ENCODE results near the gene DDX59. TPM values are rescaled to one million over a fixed set of nuclear protein-coding genes. Genes with fewer than 3 reads are reported as not detected.
A peak's percentile ranks its signal among the peaks of the same experiment; 100 is the strongest.

DDX59 gene
- total and polyA plus RNA-seq, 9 of the 15 experiments (the other 6 are each of a cell fraction or from before 2014, with no cell fraction given): 8.3 to 30.4 (median 19.8) TPM

DNA sequence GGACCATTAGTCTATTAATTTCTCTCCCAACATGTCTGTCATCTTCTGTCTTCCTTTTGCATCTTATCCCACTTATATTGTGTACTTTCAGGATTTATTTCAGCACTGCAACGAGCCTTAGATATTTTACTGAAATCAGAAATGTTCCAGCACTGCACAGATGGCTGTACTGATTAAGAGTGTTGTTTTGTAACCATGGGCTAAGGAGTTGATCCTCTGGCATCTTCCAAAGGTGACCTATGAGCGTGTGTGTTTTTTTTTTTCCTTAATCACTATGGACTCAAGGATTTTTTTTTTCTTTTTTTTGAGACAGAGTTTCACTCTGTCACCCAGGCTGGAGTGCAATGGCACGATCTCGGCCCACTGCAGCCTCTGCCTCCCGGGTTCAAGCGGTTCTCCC is 7.1 kb upstream of the DDX59 start (continued):
- TF ChIP-seq, protein P1, sequence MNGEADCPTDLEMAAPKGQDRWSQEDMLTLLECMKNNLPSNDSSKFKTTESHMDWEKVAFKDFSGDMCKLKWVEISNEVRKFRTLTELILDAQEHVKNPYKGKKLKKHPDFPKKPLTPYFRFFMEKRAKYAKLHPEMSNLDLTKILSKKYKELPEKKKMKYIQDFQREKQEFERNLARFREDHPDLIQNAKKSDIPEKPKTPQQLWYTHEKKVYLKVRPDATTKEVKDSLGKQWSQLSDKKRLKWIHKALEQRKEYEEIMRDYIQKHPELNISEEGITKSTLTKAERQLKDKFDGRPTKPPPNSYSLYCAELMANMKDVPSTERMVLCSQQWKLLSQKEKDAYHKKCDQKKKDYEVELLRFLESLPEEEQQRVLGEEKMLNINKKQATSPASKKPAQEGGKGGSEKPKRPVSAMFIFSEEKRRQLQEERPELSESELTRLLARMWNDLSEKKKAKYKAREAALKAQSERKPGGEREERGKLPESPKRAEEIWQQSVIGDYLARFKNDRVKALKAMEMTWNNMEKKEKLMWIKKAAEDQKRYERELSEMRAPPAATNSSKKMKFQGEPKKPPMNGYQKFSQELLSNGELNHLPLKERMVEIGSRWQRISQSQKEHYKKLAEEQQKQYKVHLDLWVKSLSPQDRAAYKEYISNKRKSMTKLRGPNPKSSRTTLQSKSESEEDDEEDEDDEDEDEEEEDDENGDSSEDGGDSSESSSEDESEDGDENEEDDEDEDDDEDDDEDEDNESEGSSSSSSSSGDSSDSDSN (IDR thresholded peaks at IDR 0.05; ENCODE audit: borderline replicate concordance in 1 of 2, low read depth in 2 of 2, low read length in 2 of 2): no peak
- TF ChIP-seq NBN (IDR thresholded peaks at IDR 0.05; ENCODE audit: low read depth): no peak
- no peak for TF ChIP-seq CCNT2 (IDR thresholded peaks at IDR 0.05; ENCODE audit: borderline replicate concordance, extremely low read depth, insufficient read length, low read depth, low read length)
- TF ChIP-seq SMARCE1 (IDR thresholded peaks at IDR 0.05): peak; percentile 23; the same call in 1 of the 2 replicates
- 0 out of 4 replicates have a peak, but pooled peaks of 1 of the 2 experiments have one; percentile 23 for TF ChIP-seq HDAC1 (IDR thresholded peaks at IDR 0.05)
- TF ChIP-seq SMARCA4 (IDR thresholded peaks at IDR 0.05): peak; percentile 40; the same call in 1 of the 2 replicates
- TF ChIP-seq ZNF384 (IDR thresholded peaks at IDR 0.05; ENCODE audit: low read depth, low read length): peak; percentile 64
- no peak for TF ChIP-seq ZNF586 (CRISPR knock-in tag; conservative IDR thresholded peaks at IDR 0.05)
- TF ChIP-seq, protein P2, sequence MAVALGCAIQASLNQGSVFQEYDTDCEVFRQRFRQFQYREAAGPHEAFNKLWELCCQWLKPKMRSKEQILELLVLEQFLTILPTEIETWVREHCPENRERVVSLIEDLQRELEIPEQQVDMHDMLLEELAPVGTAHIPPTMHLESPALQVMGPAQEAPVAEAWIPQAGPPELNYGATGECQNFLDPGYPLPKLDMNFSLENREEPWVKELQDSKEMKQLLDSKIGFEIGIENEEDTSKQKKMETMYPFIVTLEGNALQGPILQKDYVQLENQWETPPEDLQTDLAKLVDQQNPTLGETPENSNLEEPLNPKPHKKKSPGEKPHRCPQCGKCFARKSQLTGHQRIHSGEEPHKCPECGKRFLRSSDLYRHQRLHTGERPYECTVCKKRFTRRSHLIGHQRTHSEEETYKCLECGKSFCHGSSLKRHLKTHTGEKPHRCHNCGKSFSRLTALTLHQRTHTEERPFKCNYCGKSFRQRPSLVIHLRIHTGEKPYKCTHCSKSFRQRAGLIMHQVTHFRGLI (CRISPR knock-in tag; IDR thresholded peaks at IDR 0.05): no peak
- TF ChIP-seq SRSF9 (IDR thresholded peaks at IDR 0.05; ENCODE audit: borderline replicate concordance, low read depth, low read length): no peak
- 0 out of 2 replicates have a peak, but pooled peaks have one; percentile 52 for TF ChIP-seq FOXJ2 (tag; IDR thresholded peaks at IDR 0.05)
- TF ChIP-seq, protein P3, sequence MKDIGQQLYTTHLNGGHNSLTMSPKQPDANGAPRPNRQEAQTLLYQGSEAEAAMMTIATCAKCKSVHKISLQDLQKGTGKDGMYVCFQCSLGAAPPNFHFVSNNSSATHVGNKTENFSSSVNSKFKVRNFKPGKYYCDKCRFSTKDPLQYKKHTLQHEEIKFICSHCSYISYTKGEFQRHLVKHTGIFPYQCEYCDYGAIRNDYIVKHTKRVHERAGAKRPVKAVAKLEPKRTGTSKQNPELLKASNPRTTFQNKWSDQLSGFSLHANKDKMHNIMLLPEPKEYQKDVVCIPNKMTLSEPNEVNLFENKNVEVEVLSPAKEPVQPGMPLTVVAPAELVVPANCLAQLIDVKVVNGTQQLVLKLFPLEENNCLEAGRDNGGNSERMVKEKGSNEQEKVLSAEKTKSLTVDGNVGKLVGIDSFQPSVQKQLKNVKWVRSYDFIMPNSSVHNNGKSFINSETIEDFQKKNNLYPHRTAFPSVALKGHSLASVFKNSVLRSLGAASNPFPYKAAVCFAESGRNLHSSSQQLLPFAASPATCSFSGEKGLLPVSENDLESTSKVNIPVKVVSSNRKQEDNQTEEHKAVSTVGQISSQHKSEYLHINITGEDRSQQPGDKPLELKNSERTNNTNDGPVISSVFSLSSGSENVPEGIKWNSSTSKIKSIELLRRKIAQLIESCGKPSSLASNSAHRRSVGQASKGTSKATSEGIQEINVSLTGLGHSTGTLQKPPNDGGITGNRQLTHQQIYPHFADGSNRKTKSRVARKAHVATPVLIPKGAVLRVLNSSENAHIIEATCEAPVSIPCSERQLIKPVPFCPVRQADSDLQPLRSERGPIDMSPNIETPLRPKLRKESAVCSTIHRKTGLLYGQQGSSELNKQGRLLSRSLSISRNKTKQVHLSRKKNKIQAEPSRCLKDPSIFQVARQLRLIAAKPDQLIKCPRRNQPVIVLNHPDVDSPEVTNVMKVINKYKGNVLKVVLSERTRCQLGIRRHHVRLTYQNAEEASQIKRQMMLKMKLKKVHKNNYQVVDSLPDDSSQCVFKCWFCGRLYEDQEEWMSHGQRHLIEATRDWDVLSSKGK (CRISPR knock-in tag; IDR thresholded peaks at IDR 0.05): no peak
- TF ChIP-seq TEAD4 (IDR thresholded peaks at IDR 0.05; ENCODE audit: low read length): peak; percentile 67; the same call in 1 of the 2 replicates
- no peak for TF ChIP-seq TEAD4 (CRISPR knock-in tag; IDR thresholded peaks at IDR 0.05; ENCODE audit: borderline replicate concordance)
- TF ChIP-seq TBL1XR1 (IDR thresholded peaks at IDR 0.05; ENCODE audit: low read length in 2 of 2): no peak
- no peak for TF ChIP-seq MAFK (IDR thresholded peaks at IDR 0.05; ENCODE audit: low read length)
- TF ChIP-seq CHCHD3 (CRISPR knock-in tag; IDR thresholded peaks at IDR 0.05): no peak
- TF ChIP-seq RCOR1 (IDR thresholded peaks at IDR 0.05; ENCODE audit: borderline replicate concordance in 1 of 2, low read depth in 2 of 2, low read length in 2 of 2): peak in 1 of 2 experiments; percentile 30; a peak in 1 of 4 replicates
- TF ChIP-seq PHTF2 (CRISPR knock-in tag; IDR thresholded peaks at IDR 0.05): no peak
- peak; percentile 41; the same call in 1 of the 2 replicates for TF ChIP-seq HDAC2 (IDR thresholded peaks at IDR 0.05)
- no peak for TF ChIP-seq ZNF551 (CRISPR knock-in tag; IDR thresholded peaks at IDR 0.05)
- TF ChIP-seq ARID1B (IDR thresholded peaks at IDR 0.05): peak; percentile 51
- no peak for TF ChIP-seq HSF4 (CRISPR knock-in tag; IDR thresholded peaks at IDR 0.05; ENCODE audit: borderline replicate concordance)
- TF ChIP-seq MEIS2 (IDR thresholded peaks at IDR 0.05; ENCODE audit: partially characterized antibody): peak; percentile 8

Measured in K562 (cell line).